BJ (cell line): ENCODE data around the gene MRPL38. TPM values are rescaled to one million over a fixed set of nuclear protein-coding genes. Genes with fewer than 3 reads are reported as not detected.
A peak's percentile ranks its signal among the peaks of the same experiment; 100 is the strongest.

Experiments
- CTCF ChIA-PET: fragments of 350-600 bp; formaldehyde crosslinking; extraction: SDS; loops from one replicate; lab custom pipeline; 2021; ENCODE audit warnings: antibody characterized with exemption, inconsistent platforms; lab: Yijun Ruan, JAX
- POLR2A ChIA-PET: fragments of 300-600 bp; sonication (Branson Sonifier 250); formaldehyde crosslinking; extraction: SDS; loops from one replicate; lab custom pipeline; 2021; ENCODE audit warnings: antibody characterized with exemption; lab: Charles Lee
- DNase-seq: peaks from one replicate; pipeline ENCODE4 v3.0.0-alpha.2; 2011; ENCODE audit warnings: low read depth
- H3K27me3 ChIP-seq: 2 replicates; pipeline ENCODE4 v1.6.0; 2011; ENCODE audit warnings: low read length; ENCODE audit not compliant: control insufficient read depth, insufficient read depth
- H3K36me3 ChIP-seq: 2 replicates; pipeline ENCODE4 v1.5.1; 2011; ENCODE audit warnings: low read length; ENCODE audit not compliant: control insufficient read depth, insufficient read depth
- H3K4me3 ChIP-seq: 2 replicates; pipeline ENCODE4 v1.5.1; 2011; ENCODE audit warnings: low read depth, mild to moderate bottlenecking, control low read depth, low read length
- polyA plus RNA-seq: library from polyadenylated mRNA; depleted of rRNA; stranded (reverse); fragments of >200 nt; gene quantifications from 2 replicates; pipeline ENCODE4 v1.2.3, GENCODE V29; 2011
- TF ChIP-seq, protein P1 (sequence below): IDR thresholded peaks from 2 replicates; pipeline ENCODE4 v1.5.1; 2011; ENCODE audit warnings: low read depth, mild to moderate bottlenecking, control low read depth, inconsistent platforms, low read length, moderate library complexity; ENCODE audit not compliant: insufficient read depth

Gene MRPL38
- polyA plus RNA-seq, 1 experiment: 60.9 TPM

DNA sequence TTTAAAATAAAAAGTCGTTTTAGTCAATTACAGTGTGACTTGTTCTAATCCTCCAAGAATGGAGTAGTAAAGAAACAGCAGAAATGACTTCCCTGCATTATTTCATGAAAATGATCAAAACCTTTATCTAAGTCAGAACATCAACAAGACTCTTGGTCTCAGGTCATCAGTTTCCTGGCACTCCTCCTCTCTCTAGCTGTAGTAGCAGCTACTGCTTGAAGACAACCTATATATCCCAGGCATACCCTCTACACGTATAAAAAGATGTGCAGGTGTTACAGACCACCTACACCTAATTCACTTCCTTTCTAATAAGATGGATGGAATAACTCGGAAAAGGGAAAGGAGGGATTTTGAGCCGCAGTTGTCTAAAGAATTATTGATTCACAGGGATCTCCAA lies 37.8 kb upstream of the MRPL38 start:
- CTCF ChIA-PET: interaction anchor here (1.7 kb wide), 1 partner anchor 63 kb away, joined by 7 read pairs; no protein-coding TSS in a partner anchor
- POLR2A ChIA-PET: no interaction called here

DNA sequence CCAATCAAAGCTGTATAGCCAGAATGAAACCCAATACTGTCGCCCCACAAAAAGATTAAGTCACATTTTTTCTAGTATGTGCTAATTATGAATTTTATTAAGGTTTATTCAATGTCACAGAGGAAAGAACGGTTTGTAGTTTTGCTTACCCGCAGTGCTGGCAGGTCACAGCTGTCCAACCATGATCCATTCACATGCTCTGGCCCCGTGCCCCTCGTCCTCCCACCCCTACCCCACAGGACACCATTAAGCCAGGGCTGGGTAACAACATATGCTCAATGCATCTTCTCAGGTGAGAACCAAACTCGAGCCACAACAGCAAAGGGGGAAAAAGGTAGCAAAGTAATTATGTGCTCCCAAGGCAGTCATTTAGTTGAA lies 36.7 kb upstream of the MRPL38 start:
- POLR2A ChIA-PET: interaction anchor here (0.5 kb wide), 1 partner anchor 285 kb away, joined by 3 read pairs; no protein-coding TSS in a partner anchor
- CTCF ChIA-PET: interaction anchor here (1.0 to 1.7 kb wide), 2 partner anchors 11 to 64 kb away, joined by 3 to 7 read pairs; no protein-coding TSS in a partner anchor

More for the DNA sequence above, 37.8 kb upstream of the MRPL38 start:
- TF ChIP-seq, protein P1, sequence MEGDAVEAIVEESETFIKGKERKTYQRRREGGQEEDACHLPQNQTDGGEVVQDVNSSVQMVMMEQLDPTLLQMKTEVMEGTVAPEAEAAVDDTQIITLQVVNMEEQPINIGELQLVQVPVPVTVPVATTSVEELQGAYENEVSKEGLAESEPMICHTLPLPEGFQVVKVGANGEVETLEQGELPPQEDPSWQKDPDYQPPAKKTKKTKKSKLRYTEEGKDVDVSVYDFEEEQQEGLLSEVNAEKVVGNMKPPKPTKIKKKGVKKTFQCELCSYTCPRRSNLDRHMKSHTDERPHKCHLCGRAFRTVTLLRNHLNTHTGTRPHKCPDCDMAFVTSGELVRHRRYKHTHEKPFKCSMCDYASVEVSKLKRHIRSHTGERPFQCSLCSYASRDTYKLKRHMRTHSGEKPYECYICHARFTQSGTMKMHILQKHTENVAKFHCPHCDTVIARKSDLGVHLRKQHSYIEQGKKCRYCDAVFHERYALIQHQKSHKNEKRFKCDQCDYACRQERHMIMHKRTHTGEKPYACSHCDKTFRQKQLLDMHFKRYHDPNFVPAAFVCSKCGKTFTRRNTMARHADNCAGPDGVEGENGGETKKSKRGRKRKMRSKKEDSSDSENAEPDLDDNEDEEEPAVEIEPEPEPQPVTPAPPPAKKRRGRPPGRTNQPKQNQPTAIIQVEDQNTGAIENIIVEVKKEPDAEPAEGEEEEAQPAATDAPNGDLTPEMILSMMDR: no peak
- no peak overlapping the region for H3K4me3 ChIP-seq
- no peaks in the 10 kb centered on the region for H3K36me3 ChIP-seq
- no peaks in the 10 kb centered on the region for H3K27me3 ChIP-seq
- DNase-seq: no peak

DNA sequence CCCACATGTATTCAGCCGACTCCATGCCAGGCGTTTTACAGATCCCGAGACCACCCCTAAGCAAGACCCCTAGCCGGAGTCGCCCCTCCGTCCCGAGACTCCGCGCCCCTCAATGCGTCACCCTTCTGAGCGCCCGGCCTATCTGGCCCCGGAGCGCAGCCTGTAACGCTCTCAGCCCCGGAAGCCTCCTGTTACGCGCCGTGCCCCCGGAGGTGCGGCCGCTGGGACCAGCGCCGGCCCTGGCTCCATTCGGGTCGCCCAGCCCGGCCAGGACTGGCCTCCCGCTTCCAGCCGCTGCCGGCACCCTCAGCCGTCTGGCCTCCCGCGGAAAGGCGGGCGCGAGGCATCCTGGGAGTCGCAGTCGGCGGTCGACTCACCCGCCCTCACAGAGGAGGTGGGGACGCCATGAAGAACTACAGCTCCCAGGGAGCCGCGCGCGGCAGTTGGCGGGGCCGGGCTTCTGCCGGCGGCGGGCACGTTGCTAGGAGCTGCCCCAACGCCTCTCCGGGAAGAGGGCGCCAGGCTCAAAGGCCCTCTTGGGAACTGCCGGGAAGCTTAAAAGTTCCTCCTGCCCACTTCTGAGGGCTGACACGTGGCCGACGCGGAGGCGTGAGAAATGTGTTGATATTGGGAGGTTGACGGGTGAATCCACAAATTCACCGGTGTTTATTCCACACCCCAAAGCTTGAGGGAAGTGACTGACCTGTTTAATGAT lies 36.2 kb upstream of the MRPL38 start, which contains the start of gene FBF1:
TSS of gene FBF1 (minus strand) at position 316 of the 715 bp plus-strand sequence. CDS start 2,893 bp downstream, outside the sequence.
- CTCF ChIA-PET: interaction anchor here (1.0 to 1.7 kb wide), 2 partner anchors 11 to 65 kb away, joined by 3 to 7 read pairs; no protein-coding TSS in a partner anchor
- H3K36me3 ChIP-seq: no peaks in the 10 kb centered on the region
- TF ChIP-seq, protein P1: 0 out of 2 replicates have a peak, but pooled peaks have one; percentile 6
- peak; percentile 73 for DNase-seq
- no peaks in the 10 kb centered on the region for H3K27me3 ChIP-seq
- peak within 1 kb of the TSS; percentile 60 for H3K4me3 ChIP-seq
- POLR2A ChIA-PET: no interaction called here

More for the DNA sequence above, 36.7 kb upstream of the MRPL38 start:
- no peak for DNase-seq
- Histone ChIP-seq H3K4me3 (peak overlapping the region; percentile 23; the same call in 1 of the 2 replicates), H3K36me3 (no peaks in the 10 kb centered on the region), H3K27me3 (no peaks in the 10 kb centered on the region)
- TF ChIP-seq, protein P1: no peak

DNA sequence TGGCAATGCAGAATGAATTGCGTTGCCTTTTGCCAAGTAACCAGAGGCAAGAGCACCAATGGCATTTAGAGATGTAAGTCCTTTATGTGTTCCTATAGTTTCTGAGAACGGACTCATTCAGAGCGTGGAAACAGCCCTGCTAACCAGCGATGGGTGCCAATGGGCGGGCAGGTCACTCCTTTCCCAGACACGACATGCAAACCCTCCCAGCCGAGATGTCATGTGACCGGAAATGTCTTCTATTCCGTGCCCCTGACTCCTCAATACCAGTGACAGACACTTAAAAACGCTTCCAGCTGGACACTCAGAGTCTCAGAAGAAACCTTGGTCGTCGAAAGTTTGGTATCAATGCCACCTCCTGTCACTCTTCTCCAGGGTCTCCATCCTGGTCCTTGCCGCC lies 33.0 kb upstream of the MRPL38 start:
- DNase-seq: no peak

DNA sequence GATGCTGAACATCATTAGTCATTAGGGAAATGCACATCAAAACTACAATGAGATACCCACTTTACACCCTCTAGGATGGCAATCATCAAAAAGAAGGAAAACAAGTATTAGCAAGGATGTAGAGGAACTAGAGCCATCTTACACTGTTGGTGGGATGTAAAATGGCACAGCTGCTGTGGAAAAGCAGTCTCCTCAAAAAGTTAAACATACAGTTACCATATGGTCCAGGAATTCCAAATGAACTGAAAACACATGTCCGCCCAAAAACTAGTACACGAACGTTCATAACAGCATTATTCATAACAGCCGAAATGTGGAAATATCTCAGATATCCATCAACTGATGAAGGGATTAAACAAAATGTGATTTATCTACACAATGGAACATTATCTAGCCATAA lies 29.1 kb upstream of the MRPL38 start:
- CTCF ChIA-PET: interaction anchor here (0.8 kb wide), 1 partner anchor 453 kb away, joined by 3 read pairs; no protein-coding TSS in a partner anchor
- POLR2A ChIA-PET: interaction anchor here (0.5 kb wide), 1 partner anchor 15 kb away, joined by 8 read pairs; no protein-coding TSS in a partner anchor

More for the DNA sequence above, 33.0 kb upstream of the MRPL38 start:
- TF ChIP-seq, protein P1: no peak
- H3K4me3 ChIP-seq: no peak overlapping the region
- ChIA-PET POLR2A (no interaction called here), CTCF (no interaction called here)
- no peaks in the 10 kb centered on the region for H3K36me3 ChIP-seq
- H3K27me3 ChIP-seq: no peaks in the 10 kb centered on the region

More for the DNA sequence above, 29.1 kb upstream of the MRPL38 start:
- Histone ChIP-seq H3K4me3 (no peak overlapping the region), H3K36me3 (no peaks in the 10 kb centered on the region), H3K27me3 (no peaks in the 10 kb centered on the region)
- no peak for DNase-seq
- TF ChIP-seq, protein P1: no peak
